ENCODE data around the gene PRKN.

PRKN gene

DNA sequence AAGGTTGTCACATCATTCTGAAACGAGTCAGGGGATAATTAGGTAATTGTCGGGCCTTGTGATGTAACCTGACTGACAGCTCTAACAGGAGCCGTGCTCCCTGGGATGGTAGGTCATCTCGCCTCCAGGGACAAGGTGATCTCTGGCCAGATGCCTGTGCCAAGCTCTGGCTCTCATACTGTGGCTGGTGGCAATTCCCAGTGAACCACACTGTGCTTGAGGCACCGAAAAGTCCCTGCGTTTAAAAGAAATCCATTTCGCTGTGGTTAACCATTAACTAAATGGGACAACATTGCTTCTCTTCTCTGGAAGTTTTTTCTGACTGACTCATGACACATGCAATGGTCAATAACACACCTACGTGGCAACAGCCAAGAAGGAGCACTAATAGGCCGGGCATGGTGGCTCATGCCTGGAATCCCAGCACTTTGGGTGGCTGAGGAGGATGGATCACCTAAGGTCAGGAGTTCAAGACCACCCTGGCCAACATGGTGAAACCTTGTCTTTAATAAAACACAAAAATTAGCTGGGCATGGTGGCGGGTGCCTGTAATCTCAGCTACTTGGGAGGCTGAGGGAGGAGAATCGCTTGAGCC, 669.2 kb downstream of the PRKN start:
- Histone ChIP-seq H3K27me3 (ENCODE audit: insufficient read depth, poor library complexity, severe bottlenecking) (no peaks in the 10 kb centered on the region), H3K27ac (ENCODE audit: poor library complexity, severe bottlenecking) (no peak overlapping the region), H3K9me3 (ENCODE audit: severe bottlenecking) (no peaks in the 10 kb centered on the region), H3K36me3 (ENCODE audit: low read depth) (no peaks in the 10 kb centered on the region), H3K4me1 (ENCODE audit: insufficient read depth, poor library complexity, severe bottlenecking) (peaks cover 2% of the 10 kb centered on the region), H3K4me3 (ENCODE audit: severe bottlenecking) (no peak overlapping the region)
- DNase-seq (ENCODE audit: low spot score) (no peak), ATAC-seq (ENCODE audit: low read depth) (peak; percentile 59; the same call in 2 of the 3 replicates)
- TF ChIP-seq, protein P1, sequence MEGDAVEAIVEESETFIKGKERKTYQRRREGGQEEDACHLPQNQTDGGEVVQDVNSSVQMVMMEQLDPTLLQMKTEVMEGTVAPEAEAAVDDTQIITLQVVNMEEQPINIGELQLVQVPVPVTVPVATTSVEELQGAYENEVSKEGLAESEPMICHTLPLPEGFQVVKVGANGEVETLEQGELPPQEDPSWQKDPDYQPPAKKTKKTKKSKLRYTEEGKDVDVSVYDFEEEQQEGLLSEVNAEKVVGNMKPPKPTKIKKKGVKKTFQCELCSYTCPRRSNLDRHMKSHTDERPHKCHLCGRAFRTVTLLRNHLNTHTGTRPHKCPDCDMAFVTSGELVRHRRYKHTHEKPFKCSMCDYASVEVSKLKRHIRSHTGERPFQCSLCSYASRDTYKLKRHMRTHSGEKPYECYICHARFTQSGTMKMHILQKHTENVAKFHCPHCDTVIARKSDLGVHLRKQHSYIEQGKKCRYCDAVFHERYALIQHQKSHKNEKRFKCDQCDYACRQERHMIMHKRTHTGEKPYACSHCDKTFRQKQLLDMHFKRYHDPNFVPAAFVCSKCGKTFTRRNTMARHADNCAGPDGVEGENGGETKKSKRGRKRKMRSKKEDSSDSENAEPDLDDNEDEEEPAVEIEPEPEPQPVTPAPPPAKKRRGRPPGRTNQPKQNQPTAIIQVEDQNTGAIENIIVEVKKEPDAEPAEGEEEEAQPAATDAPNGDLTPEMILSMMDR (IDR thresholded peaks at IDR 0.05; ENCODE audit: poor library complexity, severe bottlenecking): no peak

- Histone ChIP-seq H3K36me3 (ENCODE audit: low read depth) (no peaks in the 10 kb centered on the region), H3K4me1 (ENCODE audit: insufficient read depth, poor library complexity, severe bottlenecking) (peaks cover 2% of the 10 kb centered on the region), H3K4me3 (ENCODE audit: severe bottlenecking) (no peak overlapping the region), H3K27me3 (ENCODE audit: insufficient read depth, poor library complexity, severe bottlenecking) (no peaks in the 10 kb centered on the region), H3K9me3 (ENCODE audit: severe bottlenecking) (no peaks in the 10 kb centered on the region), H3K27ac (ENCODE audit: poor library complexity, severe bottlenecking) (no peak overlapping the region)
- ATAC-seq (ENCODE audit: low read depth): no peak
- DNase-seq (ENCODE audit: low spot score): no peak
- TF ChIP-seq, protein P1 (IDR thresholded peaks at IDR 0.05; ENCODE audit: poor library complexity, severe bottlenecking): no peak
Measured at GRCh38 chr6:162056745-162057144, 670.8 kb downstream of the PRKN start.

DNA sequence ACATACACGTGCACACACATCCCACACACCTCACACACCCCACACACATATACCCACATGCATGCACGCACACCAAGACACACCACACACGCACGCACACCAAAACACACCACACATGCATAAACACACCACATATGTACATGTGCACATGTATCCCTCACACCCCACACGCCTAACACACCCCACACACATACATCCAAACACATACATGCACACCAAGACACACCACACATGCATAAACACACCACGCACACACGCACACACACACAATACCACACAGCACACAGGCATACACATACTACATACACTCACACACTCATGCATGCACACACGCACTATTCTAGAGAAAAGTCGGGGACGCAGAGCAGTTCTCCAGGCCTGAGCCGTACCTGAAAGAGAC, 671.5 kb downstream of the PRKN start:
- H3K27me3 ChIP-seq (ENCODE audit: insufficient read depth, poor library complexity, severe bottlenecking): no peaks in the 10 kb centered on the region
- DNase-seq (ENCODE audit: low spot score) (no peak), ATAC-seq (ENCODE audit: low read depth) (no peak)
- H3K4me3 ChIP-seq (ENCODE audit: severe bottlenecking): no peak overlapping the region
- TF ChIP-seq, protein P1 (IDR thresholded peaks at IDR 0.05; ENCODE audit: poor library complexity, severe bottlenecking): no peak
- H3K4me1 ChIP-seq (ENCODE audit: insufficient read depth, poor library complexity, severe bottlenecking): peaks cover 2% of the 10 kb centered on the region
- H3K36me3 ChIP-seq (ENCODE audit: low read depth): no peaks in the 10 kb centered on the region
- no peaks in the 10 kb centered on the region for H3K9me3 ChIP-seq (ENCODE audit: severe bottlenecking)
- H3K27ac ChIP-seq (ENCODE audit: poor library complexity, severe bottlenecking): no peak overlapping the region

DNA sequence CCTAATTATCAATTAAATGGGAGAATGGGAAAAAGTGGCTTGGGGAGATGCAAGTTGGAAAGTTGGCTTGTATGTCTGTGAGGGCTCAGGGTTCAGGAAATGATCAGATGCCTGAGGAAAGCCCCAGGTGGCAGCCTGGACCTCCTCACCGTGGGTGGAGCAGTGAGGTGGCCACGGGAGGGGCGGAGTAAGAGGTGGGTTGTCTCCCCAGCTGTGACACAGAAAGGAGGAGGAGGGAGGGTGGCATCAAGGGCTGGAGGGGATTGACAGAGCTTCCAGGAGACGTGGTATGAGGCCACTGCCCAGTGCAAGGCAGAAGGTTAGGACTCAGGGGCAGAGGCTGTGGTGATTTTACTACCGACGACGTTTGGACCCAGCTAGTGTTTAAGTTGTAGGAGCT, 672.2 kb downstream of the PRKN start:
- Histone ChIP-seq H3K9me3 (ENCODE audit: severe bottlenecking) (no peaks in the 10 kb centered on the region), H3K4me1 (ENCODE audit: insufficient read depth, poor library complexity, severe bottlenecking) (peaks cover 2% of the 10 kb centered on the region), H3K27ac (ENCODE audit: poor library complexity, severe bottlenecking) (no peak overlapping the region), H3K36me3 (ENCODE audit: low read depth) (no peaks in the 10 kb centered on the region), H3K4me3 (ENCODE audit: severe bottlenecking) (no peak overlapping the region), H3K27me3 (ENCODE audit: insufficient read depth, poor library complexity, severe bottlenecking) (no peaks in the 10 kb centered on the region)
- DNase-seq (ENCODE audit: low spot score) (no peak), ATAC-seq (ENCODE audit: low read depth) (no peak)
- TF ChIP-seq, protein P1 (IDR thresholded peaks at IDR 0.05; ENCODE audit: poor library complexity, severe bottlenecking): no peak

DNA sequence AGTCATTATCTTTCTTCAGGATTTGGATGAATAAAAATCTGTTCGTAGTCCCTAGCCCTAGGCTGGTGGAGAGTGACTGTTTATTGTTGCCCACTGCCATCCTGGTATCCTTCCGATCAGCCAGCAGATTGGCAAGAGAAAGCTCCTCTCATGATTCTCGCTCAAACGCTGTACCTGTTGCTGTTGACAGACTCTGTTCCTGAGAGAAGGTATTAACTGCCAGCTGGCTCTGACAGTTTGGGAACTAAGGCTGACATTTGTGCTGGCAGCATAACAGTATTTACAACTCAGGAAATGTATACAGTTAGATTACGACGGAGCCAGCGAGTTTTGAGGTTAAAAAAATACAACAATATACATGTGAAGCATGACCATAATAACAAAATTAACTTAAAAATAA, 674.5 kb downstream of the PRKN start:
- Histone ChIP-seq H3K4me3 (ENCODE audit: severe bottlenecking) (no peak overlapping the region), H3K36me3 (ENCODE audit: low read depth) (no peaks in the 10 kb centered on the region), H3K27ac (ENCODE audit: poor library complexity, severe bottlenecking) (no peak overlapping the region), H3K4me1 (ENCODE audit: insufficient read depth, poor library complexity, severe bottlenecking) (no peaks in the 10 kb centered on the region), H3K9me3 (ENCODE audit: severe bottlenecking) (no peaks in the 10 kb centered on the region), H3K27me3 (ENCODE audit: insufficient read depth, poor library complexity, severe bottlenecking) (no peaks in the 10 kb centered on the region)
- ATAC-seq (ENCODE audit: low read depth) (no peak), DNase-seq (ENCODE audit: low spot score) (no peak)
- TF ChIP-seq, protein P1 (IDR thresholded peaks at IDR 0.05; ENCODE audit: poor library complexity, severe bottlenecking): no peak
